HG02610 (cell line): Measurements from ENCODE around the gene FBF1.
"Not testable (repeated sequence)": the region's sequence is repeated elsewhere in the genome, so short reads cannot be mapped to it uniquely, and the experiment has no call there.

Experiments
- ATAC-seq: cut with Tn5 transposase; IDR thresholded peaks from one replicate; pipeline ENCODE4 v1.9.1; 2021; ENCODE audit warnings: mild to moderate bottlenecking, moderate library complexity; ENCODE audit not compliant: unreplicated experiment

FBF1 gene

GRCh38 chr17:75940727-75941441 lies at the start of gene FBF1:
Gene FBF1 (minus strand): TSS chr17:75941042. CDS start chr17:75938149, 2,893 bp downstream.
- peak; percentile 99 for ATAC-seq

GRCh38 chr17:75987041-75987440 lies 46.2 kb upstream of the FBF1 start:
- ATAC-seq = no peak

GRCh38 chr17:75985986-75986385 lies 45.1 kb upstream of the FBF1 start:
- ATAC-seq = no peak

- no peak for ATAC-seq
These were observed 42.8 kb upstream of the FBF1 start for GRCh38 chr17:75983501-75984181.

- ATAC-seq = no peak
These were observed 40.3 kb upstream of the FBF1 start for GRCh38 chr17:75981019-75981615.

- no peak for ATAC-seq
These were observed 39.6 kb upstream of the FBF1 start for GRCh38 chr17:75980188-75981018.

GRCh38 chr17:75979705-75980187 lies 38.9 kb upstream of the FBF1 start:
- ATAC-seq = peak; percentile 5

GRCh38 chr17:75978938-75979704 lies 38.3 kb upstream of the FBF1 start, which contains the start of the genes ACOX1 and TEN1:
Gene ACOX1 (minus strand): TSS chr17:75979166. CDS start chr17:75979073, 93 bp downstream.
Gene TEN1 (plus strand): TSS chr17:75979240. CDS start chr17:75986193, 6,953 bp downstream.
- ATAC-seq = peak; percentile 90

- no peak for ATAC-seq
These were observed 35.5 kb upstream of the FBF1 start for GRCh38 chr17:75976175-75976848.

GRCh38 chr17:75975757-75976174 lies 34.9 kb upstream of the FBF1 start:
- no peak for ATAC-seq

- not testable (repeated sequence) for ATAC-seq
These were observed 34.3 kb upstream of the FBF1 start for GRCh38 chr17:75975187-75975586.

- no peak for ATAC-seq
These were observed 29.8 kb upstream of the FBF1 start for GRCh38 chr17:75970626-75971025.

GRCh38 chr17:75970011-75970523 lies 29.2 kb upstream of the FBF1 start:
- no peak for ATAC-seq

- ATAC-seq = not testable (repeated sequence)
These were observed 28.2 kb upstream of the FBF1 start for GRCh38 chr17:75969044-75969443.

- ATAC-seq = no peak
These were observed 24.6 kb upstream of the FBF1 start for GRCh38 chr17:75965468-75965867.

- no peak for ATAC-seq
These were observed 19.1 kb upstream of the FBF1 start for GRCh38 chr17:75959839-75960511.

- no peak for ATAC-seq
These were observed 18.4 kb upstream of the FBF1 start for GRCh38 chr17:75959051-75959838.
